ENCODE results near the gene BACE1-AS. TPM values are rescaled to one million over a fixed set of nuclear protein-coding genes. Genes with fewer than 3 reads are reported as not detected.
"Not testable (repeated sequence)": the region's sequence is repeated elsewhere in the genome, so short reads cannot be mapped to it uniquely, and the experiment has no call there.

The BACE1-AS gene
- total RNA-seq, 2 experiments from 2014 or later, result 4.4 to 8.0 TPM

GRCh38 chr11:117258576-117258975 is 32.6 kb upstream of the BACE1-AS start:
- H3K27ac ChIP-seq (ENCODE audit: low read depth, low read length, poor library complexity, severe bottlenecking), result no peak overlapping the region
- no peaks in the 10 kb centered on the region for H3K9me2 ChIP-seq (ENCODE audit: insufficient read depth, low read length)
- BruUV-seq (replicated peaks), result no TSS peak
- ChIA-PET POLR2A (interaction anchor here (0.5 kb wide), 1 partner anchor 19 kb away, joined by 3 read pairs; no protein-coding TSS in a partner anchor), CTCF (ENCODE audit: unreplicated experiment) (no interaction called here)
- peaks cover 33% of the 10 kb centered on the region for H3K36me3 ChIP-seq (ENCODE audit: insufficient read depth, low read length)
- no peak for TF ChIP-seq EZH2phosphoT487 (IDR thresholded peaks at IDR 0.05; ENCODE audit: borderline replicate concordance, low read depth, low read length)
- no peak for TF ChIP-seq CTCF (conservative IDR thresholded peaks at IDR 0.05; ENCODE audit: low read length)
- H2AFZ ChIP-seq (ENCODE audit: low read length), result no peak overlapping the region
- H4K20me1 ChIP-seq (ENCODE audit: insufficient read depth, low read length), result no peaks in the 10 kb centered on the region
- H3K4me3 ChIP-seq (ENCODE audit: low read depth, low read length, poor library complexity, severe bottlenecking), result no peak overlapping the region
- H3K79me2 ChIP-seq (ENCODE audit: insufficient read depth, low read depth, low read length), result no peaks in the 10 kb centered on the region
- no peak for DNase-seq (ENCODE audit: low spot score)
- intact Hi-C loops (cut with micrococcal nuclease; ENCODE audit: unreplicated experiment), result no loop called here
- H3K9me3 ChIP-seq (ENCODE audit: low read length), result no peaks in the 10 kb centered on the region
- no peak overlapping the region for H3K4me2 ChIP-seq (ENCODE audit: low read length)
- H3K4me1 ChIP-seq (ENCODE audit: insufficient read depth, low read length, poor library complexity, severe bottlenecking), result no peaks in the 10 kb centered on the region

- no peak overlapping the region for H3K4me2 ChIP-seq (ENCODE audit: low read length)
- no peak overlapping the region for H2AFZ ChIP-seq (ENCODE audit: low read length)
- H3K9me2 ChIP-seq (ENCODE audit: insufficient read depth, low read length), result no peaks in the 10 kb centered on the region
- H3K27ac ChIP-seq (ENCODE audit: low read depth, low read length, poor library complexity, severe bottlenecking), result no peak overlapping the region
- no peaks in the 10 kb centered on the region for H3K79me2 ChIP-seq (ENCODE audit: insufficient read depth, low read depth, low read length)
- H3K9me3 ChIP-seq (ENCODE audit: low read length), result no peaks in the 10 kb centered on the region
- peaks cover 32% of the 10 kb centered on the region for H3K36me3 ChIP-seq (ENCODE audit: insufficient read depth, low read length)
- BruUV-seq (replicated peaks), result no TSS peak
- ChIA-PET CTCF (ENCODE audit: unreplicated experiment) (no interaction called here), POLR2A (interaction anchor here (0.6 kb wide), 1 partner anchor 462 kb away, joined by 4 read pairs; no protein-coding TSS in a partner anchor)
- TF ChIP-seq CTCF (conservative IDR thresholded peaks at IDR 0.05; ENCODE audit: low read length), result no peak
- no peak for TF ChIP-seq EZH2phosphoT487 (IDR thresholded peaks at IDR 0.05; ENCODE audit: borderline replicate concordance, low read depth, low read length)
- intact Hi-C loops (cut with micrococcal nuclease; ENCODE audit: unreplicated experiment), result no loop called here
- H3K4me3 ChIP-seq (ENCODE audit: low read depth, low read length, poor library complexity, severe bottlenecking), result no peak overlapping the region
- no peaks in the 10 kb centered on the region for H4K20me1 ChIP-seq (ENCODE audit: insufficient read depth, low read length)
- no peak for DNase-seq (ENCODE audit: low spot score)
- H3K4me1 ChIP-seq (ENCODE audit: insufficient read depth, low read length, poor library complexity, severe bottlenecking), result no peaks in the 10 kb centered on the region
These were observed 31.7 kb upstream of the BACE1-AS start for GRCh38 chr11:117259417-117259816.

- H3K9me3 ChIP-seq (ENCODE audit: low read length); H3K4me2 ChIP-seq (ENCODE audit: low read length); intact Hi-C loops (cut with micrococcal nuclease; ENCODE audit: unreplicated experiment); H4K20me1 ChIP-seq (ENCODE audit: insufficient read depth, low read length); H2AFZ ChIP-seq (ENCODE audit: low read length); CTCF ChIA-PET (ENCODE audit: unreplicated experiment); H3K4me1 ChIP-seq (ENCODE audit: insufficient read depth, low read length, poor library complexity, severe bottlenecking); DNase-seq (ENCODE audit: low spot score); H3K4me3 ChIP-seq (ENCODE audit: low read depth, low read length, poor library complexity, severe bottlenecking); H3K9me2 ChIP-seq (ENCODE audit: insufficient read depth, low read length); H3K79me2 ChIP-seq (ENCODE audit: insufficient read depth, low read depth, low read length); POLR2A ChIA-PET; BruUV-seq (replicated peaks); H3K27ac ChIP-seq (ENCODE audit: low read depth, low read length, poor library complexity, severe bottlenecking): not testable (repeated sequence)
- peaks cover 44% of the 10 kb centered on the region for H3K36me3 ChIP-seq (ENCODE audit: insufficient read depth, low read length)
These were observed 26.4 kb upstream of the BACE1-AS start for GRCh38 chr11:117264624-117265323.
